OCI-LY3 (cell line): ENCODE data around the gene ACSS1.

Experiments used
- CTCF ChIP-seq: fragments of 200-600, 300-600 bp; sonication (generic); IDR thresholded peaks from 2 replicates; pipeline ENCODE4 v1.5.1; 2014; ENCODE audit warnings: antibody characterized with exemption, low read length, low read depth
- EZH2phosphoT487 ChIP-seq: fragments of 200-600 bp; shearing (Covaris generic); IDR thresholded peaks from 2 replicates; pipeline ENCODE4 v1.6.1; 2018; ENCODE audit warnings: antibody characterized with exemption, mixed run types, low read depth

DNA sequence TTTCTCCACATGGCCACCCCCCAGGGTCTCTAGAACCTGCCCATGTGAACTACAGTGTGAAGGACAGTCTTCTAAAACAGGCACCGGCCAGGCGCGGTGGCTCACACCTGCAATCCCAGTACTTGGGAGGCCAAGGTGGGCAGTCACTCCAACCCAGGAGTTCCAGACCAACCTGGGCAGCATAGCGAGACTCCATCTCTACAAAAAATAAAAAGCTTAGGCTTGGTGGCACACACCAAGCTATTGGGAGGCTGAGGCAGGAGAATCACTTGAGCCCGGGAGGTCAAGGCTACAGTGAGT is 13.7 kb downstream of the ACSS1 start:
- TF ChIP-seq CTCF (no peak), EZH2phosphoT487 (no peak)
